ENCODE data around the gene TNNT2. TPM values are rescaled to one million over a fixed set of nuclear protein-coding genes. Genes with fewer than 3 reads are reported as not detected.

TNNT2 gene
- total RNA-seq, 1 donor from 2014 or later, result 13.2 TPM

- Histone ChIP-seq H3K27me3 (peaks cover 60% of the 10 kb centered on the region), H3F3A (ENCODE audit: low read depth) (no peaks in the 10 kb centered on the region)
Measured at GRCh38 chr1:201401700-201402099, 24.2 kb upstream of the TNNT2 start.

GRCh38 chr1:201400852-201401230 is 23.4 kb upstream of the TNNT2 start:
- Mint-ChIP-seq H3K4me3 (no peak overlapping the region), H3K36me3 (no peaks in the 10 kb centered on the region), H3K27ac (no peak overlapping the region), H3K4me1 (peaks cover 3% of the 10 kb centered on the region), H3K27me3 (ENCODE audit: insufficient read depth, low read depth) (peaks cover 31% of the 10 kb centered on the region), H3K9me3 (no peaks in the 10 kb centered on the region)
- Histone ChIP-seq H3K79me2 (ENCODE audit: low read depth) (no peaks in the 10 kb centered on the region), H3K27ac (no peak overlapping the region), H2AFZ (replicated peaks) (no peak overlapping the region), H3K9me3 (ENCODE audit: low read depth) (no peaks in the 10 kb centered on the region), H3K9ac (no peak overlapping the region), H4K20me1 (ENCODE audit: low read depth) (no peaks in the 10 kb centered on the region), H3F3A (ENCODE audit: low read depth) (no peaks in the 10 kb centered on the region), H3K36me3 (no peaks in the 10 kb centered on the region), H3K27me3 (peaks cover 60% of the 10 kb centered on the region), H3K4me3 (no peak overlapping the region), H3K4me1 (peaks cover 9% of the 10 kb centered on the region), H3K4me2 (no peak overlapping the region)
- TF ChIP-seq CTCF (IDR thresholded peaks at IDR 0.05), result no peak
- TF ChIP-seq EZH2 (IDR thresholded peaks at IDR 0.05), result no peak
- TF ChIP-seq EZH2phosphoT487 (IDR thresholded peaks at IDR 0.05), result no peak
- no peak for DNase-seq (ENCODE audit: low spot score)

More at GRCh38 chr1:201401700-201402099, 24.2 kb upstream of the TNNT2 start:
- Histone ChIP-seq H4K20me1 (ENCODE audit: low read depth) (no peaks in the 10 kb centered on the region), H3K9ac (no peak overlapping the region), H2AFZ (replicated peaks) (no peak overlapping the region), H3K4me3 (no peak overlapping the region), H3K36me3 (no peaks in the 10 kb centered on the region), H3K4me1 (peaks cover 9% of the 10 kb centered on the region), H3K79me2 (ENCODE audit: low read depth) (no peaks in the 10 kb centered on the region), H3K27ac (no peak overlapping the region), H3K4me2 (no peak overlapping the region), H3K9me3 (ENCODE audit: low read depth) (no peaks in the 10 kb centered on the region)
- H3K27me3 Mint-ChIP-seq (ENCODE audit: insufficient read depth, low read depth), result peaks cover 31% of the 10 kb centered on the region
- H3K27ac Mint-ChIP-seq, result no peak overlapping the region
- H3K36me3 Mint-ChIP-seq, result no peaks in the 10 kb centered on the region
- H3K4me1 Mint-ChIP-seq, result peaks cover 5% of the 10 kb centered on the region
- TF ChIP-seq EZH2 (IDR thresholded peaks at IDR 0.05), result no peak
- no peak for TF ChIP-seq EZH2phosphoT487 (IDR thresholded peaks at IDR 0.05)
- no peak for TF ChIP-seq CTCF (IDR thresholded peaks at IDR 0.05)
- DNase-seq (ENCODE audit: low spot score), result no peak
- H3K9me3 Mint-ChIP-seq, result no peaks in the 10 kb centered on the region
- no peak overlapping the region for H3K4me3 Mint-ChIP-seq

- H3K27me3 Mint-ChIP-seq (ENCODE audit: insufficient read depth, low read depth), result peaks cover 32% of the 10 kb centered on the region
- Histone ChIP-seq H3K27me3 (peaks cover 60% of the 10 kb centered on the region), H3F3A (ENCODE audit: low read depth) (no peaks in the 10 kb centered on the region), H3K79me2 (ENCODE audit: low read depth) (no peaks in the 10 kb centered on the region), H3K36me3 (no peaks in the 10 kb centered on the region), H2AFZ (replicated peaks) (no peak overlapping the region), H4K20me1 (ENCODE audit: low read depth) (no peaks in the 10 kb centered on the region), H3K27ac (no peak overlapping the region), H3K4me3 (no peak overlapping the region), H3K9ac (no peak overlapping the region), H3K4me2 (no peak overlapping the region), H3K9me3 (ENCODE audit: low read depth) (no peaks in the 10 kb centered on the region), H3K4me1 (peaks cover 9% of the 10 kb centered on the region)
- H3K36me3 Mint-ChIP-seq, result no peaks in the 10 kb centered on the region
- TF ChIP-seq EZH2 (IDR thresholded peaks at IDR 0.05), result no peak
- no peak for TF ChIP-seq CTCF (IDR thresholded peaks at IDR 0.05)
- no peak for TF ChIP-seq EZH2phosphoT487 (IDR thresholded peaks at IDR 0.05)
- no peaks in the 10 kb centered on the region for H3K9me3 Mint-ChIP-seq
- no peak for DNase-seq (ENCODE audit: low spot score)
- peaks cover 3% of the 10 kb centered on the region for H3K4me1 Mint-ChIP-seq
- H3K4me3 Mint-ChIP-seq, result peak overlapping the region; percentile 33
- H3K27ac Mint-ChIP-seq, result no peak overlapping the region
Measured at GRCh38 chr1:201400212-201400851, 22.9 kb upstream of the TNNT2 start.

Data from neural progenitor cell (in vitro differentiated cells).